ENCODE results near the gene VEPH1. TPM values are rescaled to one million over a fixed set of nuclear protein-coding genes. Genes with fewer than 3 reads are reported as not detected.

VEPH1 gene
- total and polyA plus RNA-seq, 12 donors = 0.07 to 0.85 (median 0.56) TPM; not detected in 5

- WGBS, 2 donors = 71 to 91% methylated on average over 2 of the region's 2 CpGs
- no peak for TF ChIP-seq CTCF (IDR thresholded peaks at IDR 0.05)
- no peaks in the 10 kb centered on the region for H3K27me3 ChIP-seq
- H3K36me3 ChIP-seq = no peaks in the 10 kb centered on the region
- no peaks in the 10 kb centered on the region for H3K9me3 ChIP-seq
- H3K4me1 ChIP-seq = peaks cover 0 to 2% (median 0%) of the 10 kb centered on the region in 9 donors
- no peak overlapping the region for H3K27ac ChIP-seq
- no peak overlapping the region for H3K4me3 ChIP-seq
- intact Hi-C loops (cut with DNase I) = no loop called here
- ATAC-seq = no peak
- no peak for DNase-seq
Measured at GRCh38 chr3:157275832-157276231, 227.4 kb downstream of the VEPH1 start.

- Histone ChIP-seq H3K27me3 (no peaks in the 10 kb centered on the region), H3K4me3 (no peak overlapping the region), H3K4me1 (no peaks in the 10 kb centered on the region), H3K27ac (no peak overlapping the region), H3K36me3 (no peaks in the 10 kb centered on the region), H3K9me3 (no peaks in the 10 kb centered on the region)
- WGBS, 2 donors = 55 to 59% methylated on average over 2 of the region's 2 CpGs
- no peak for TF ChIP-seq CTCF (IDR thresholded peaks at IDR 0.05)
- intact Hi-C loops (cut with DNase I) = no loop called here
- DNase-seq = no peak
- no peak for ATAC-seq
Measured at GRCh38 chr3:157274644-157275137, 228.5 kb downstream of the VEPH1 start.

GRCh38 chr3:157271283-157271882, 231.8 kb downstream of the VEPH1 start:
- no peaks in the 10 kb centered on the region for H3K9me3 ChIP-seq
- no peaks in the 10 kb centered on the region for H3K4me1 ChIP-seq
- TF ChIP-seq CTCF (IDR thresholded peaks at IDR 0.05) = no peak
- WGBS, 2 donors = 87% methylated on average over 8 of the region's 8 CpGs
- no peaks in the 10 kb centered on the region for H3K27me3 ChIP-seq
- no peaks in the 10 kb centered on the region for H3K36me3 ChIP-seq
- H3K4me3 ChIP-seq = no peak overlapping the region
- no peak for ATAC-seq
- intact Hi-C loops (cut with DNase I) = no loop called here
- no peak overlapping the region for H3K27ac ChIP-seq
- no peak for DNase-seq

- DNase-seq = no peak
- WGBS, 2 donors = 76 to 77% methylated on average over 2 of the region's 2 CpGs
- Histone ChIP-seq H3K9me3 (no peaks in the 10 kb centered on the region), H3K4me3 (no peak overlapping the region), H3K36me3 (no peaks in the 10 kb centered on the region), H3K4me1 (no peaks in the 10 kb centered on the region), H3K27me3 (no peaks in the 10 kb centered on the region), H3K27ac (no peak overlapping the region)
- no peak for ATAC-seq
- TF ChIP-seq CTCF (IDR thresholded peaks at IDR 0.05) = no peak
- intact Hi-C loops (cut with DNase I) = no loop called here
Measured at GRCh38 chr3:157268026-157268425, 235.2 kb downstream of the VEPH1 start.
